ENCODE measurements around the gene PDE8A. TPM values are rescaled to one million over a fixed set of nuclear protein-coding genes. Genes with fewer than 3 reads are reported as not detected.

The PDE8A gene
- total and polyA plus RNA-seq, 2 of the 4 experiments (the other 2 are of a cell fraction), result 32.4 to 35.9 TPM

- no peak overlapping the region for H3K23ac ChIP-seq (ENCODE audit: low read depth, low read length)
- no peak overlapping the region for H2AFZ ChIP-seq (replicated peaks; ENCODE audit: low read length, poor library complexity)
- no peaks in the 10 kb centered on the region; the same call in 1 of the 2 replicates for H3K9me1 ChIP-seq (ENCODE audit: insufficient read depth, low read length)
- no peaks in the 10 kb centered on the region for H3K27me3 ChIP-seq (ENCODE audit: control insufficient read depth, insufficient read depth, low read length)
- no peak overlapping the region for H2AK5ac ChIP-seq (ENCODE audit: low read depth, low read length)
- POLR2A ChIA-PET (ENCODE audit: unreplicated experiment), result no interaction called here
- no peak overlapping the region for H3K4ac ChIP-seq (ENCODE audit: low read depth, low read length)
- DNase-seq (no peak), ATAC-seq (ENCODE audit: low read depth) (no peak)
- no peaks in the 10 kb centered on the region for H3K36me3 ChIP-seq (ENCODE audit: control insufficient read depth, insufficient read depth, low read length)
- H2AK9ac ChIP-seq (replicated peaks; ENCODE audit: low read depth, low read length, poor library complexity), result no peak overlapping the region
- H4K8ac ChIP-seq (ENCODE audit: low read depth in 2 of 2, low read length in 2 of 2), result no peak overlapping the region
- peaks cover 2% of the 10 kb centered on the region; the same call in 1 of the 2 replicates for H3K4me1 ChIP-seq (ENCODE audit: control insufficient read depth, insufficient read depth, low read length)
- no peak overlapping the region for H3K27ac ChIP-seq (ENCODE audit: insufficient read depth, low read length)
- no peak overlapping the region for H3K14ac ChIP-seq (replicated peaks; ENCODE audit: low read depth, low read length)
- H3K4me2 ChIP-seq (ENCODE audit: low read depth, low read length), result no peak overlapping the region
- peaks cover 17% of the 10 kb centered on the region for H3K9me3 ChIP-seq (ENCODE audit: control insufficient read depth, insufficient read depth, low read length)
- no peak overlapping the region for H2BK15ac ChIP-seq (ENCODE audit: low read depth, low read length)
- no peak overlapping the region for H2BK5ac ChIP-seq (ENCODE audit: low read depth, low read length, poor library complexity, severe bottlenecking)
- dilution Hi-C loops (cut with HindIII; ENCODE audit: low sequenced_read_pairs, unreplicated experiment), result no loop called here
- H3K79me1 ChIP-seq (ENCODE audit: low read depth in 1 of 2, low read length in 2 of 2), result no peaks in the 10 kb centered on the region
- no peak overlapping the region for H4K5ac ChIP-seq (ENCODE audit: low read depth, low read length)
- in situ Hi-C loops (cut with MboI; ENCODE audit: low sequenced_read_pairs), result loop anchor here (25.0 kb wide), 1 partner anchor 113 kb away; no protein-coding TSS in a partner anchor
- no peaks in the 10 kb centered on the region for H4K20me1 ChIP-seq (ENCODE audit: insufficient read depth, low read length)
- H3K18ac ChIP-seq (ENCODE audit: low read depth, low read length), result no peak overlapping the region
- no peak overlapping the region for H3K9ac ChIP-seq (ENCODE audit: low read depth, low read length)
- no peak overlapping the region for H2BK120ac ChIP-seq (ENCODE audit: low read depth, low read length)
- CTCF ChIA-PET, result no interaction called here
- TF ChIP-seq BHLHE40 (IDR thresholded peaks at IDR 0.05; ENCODE audit: low read depth, low read length) (no peak), FOS (IDR thresholded peaks at IDR 0.05; ENCODE audit: low read depth, low read length) (no peak), RAD21 (IDR thresholded peaks at IDR 0.05; ENCODE audit: low read length) (no peak), CEBPB (IDR thresholded peaks at IDR 0.05; ENCODE audit: low read depth, low read length) (no peak), MAFK (IDR thresholded peaks at IDR 0.05; ENCODE audit: low read depth, low read length) (no peak), ELK1 (IDR thresholded peaks at IDR 0.05; ENCODE audit: borderline replicate concordance, low read depth, low read length) (no peak), RFX5 (IDR thresholded peaks at IDR 0.05; ENCODE audit: low read depth, low read length) (no peak), CTCF (conservative IDR thresholded peaks at IDR 0.05; ENCODE audit: low read depth, low read length) (no peak), MXI1 (IDR thresholded peaks at IDR 0.05; ENCODE audit: borderline replicate concordance, low read depth, low read length) (no peak), NFE2L2 (IDR thresholded peaks at IDR 0.05; ENCODE audit: low read depth, low read length) (no peak), POLR2A (IDR thresholded peaks at IDR 0.05; ENCODE audit: low read depth, low read length) (no peak), RCOR1 (IDR thresholded peaks at IDR 0.05; ENCODE audit: insufficient replicate concordance, low read length) (no peak), USF2 (IDR thresholded peaks at IDR 0.05; ENCODE audit: low read depth, low read length) (no peak), MAZ (IDR thresholded peaks at IDR 0.05; ENCODE audit: borderline replicate concordance, low read depth, low read length) (no peak)
- intact Hi-C loops (cut with micrococcal nuclease), result no loop called here
- BruUV-seq (replicated peaks), result no TSS peak
- WGBS, 2 experiments (ENCODE audit: extremely low coverage in 2 of 2, insufficient read length in 1 of 2), result no CpG with 5 or more reads among the region's 4 CpGs
- H3K4me3 ChIP-seq (ENCODE audit: insufficient read depth, low read depth, low read length), result no peak overlapping the region
- no peak overlapping the region for H2BK20ac ChIP-seq (ENCODE audit: low read depth, low read length)
- H4K91ac ChIP-seq (ENCODE audit: insufficient read depth, low read depth, low read length), result no peak overlapping the region
- H3K56ac ChIP-seq (ENCODE audit: extremely low read depth, insufficient read depth, low read length), result no peak overlapping the region
Observed at GRCh38 chr15:85174521-85174920, 192.9 kb downstream of the PDE8A start.
